Cardiac muscle cell (in vitro differentiated cells and primary cell): Measurements from ENCODE around the gene UGGT2. TPM values are rescaled to one million over a fixed set of nuclear protein-coding genes. Genes with fewer than 3 reads are reported as not detected.
A peak's percentile ranks its signal among the peaks of the same experiment; 100 is the strongest.
"Not testable (repeated sequence)": the region's sequence is repeated elsewhere in the genome, so short reads cannot be mapped to it uniquely, and the experiment has no call there.

Experiments
- DNase-seq, 2 donors: peaks; one replicate each; pipeline versions ENCODE4 v3.0.0 to v3.0.0-alpha.2; 2010 to 2017; ENCODE audit warnings: low read depth in 1 of 2, low spot score in 1 of 2
- H3K27ac ChIP-seq: fragments of 200-600 bp; sonication (generic); 2 replicates; pipeline ENCODE4 v1.5.1; 2016
- H3K27me3 ChIP-seq: fragments of 200-600 bp; sonication (generic); 2 replicates; pipeline ENCODE4 v1.6.0; 2016; ENCODE audit warnings: control low read depth
- H3K36me3 ChIP-seq: fragments of 200-600 bp; sonication (generic); 2 replicates; pipeline ENCODE4 v1.5.1; 2016; ENCODE audit warnings: control low read depth
- H3K4me1 ChIP-seq: fragments of 200-600 bp; sonication (generic); 2 replicates; pipeline ENCODE4 v1.8.1; 2017; ENCODE audit warnings: low read depth, mild to moderate bottlenecking, mixed run types
- H3K4me3 ChIP-seq: fragments of 200-600 bp; sonication (generic); 2 replicates; pipeline ENCODE4 v1.5.1; 2016; ENCODE audit warnings: mild to moderate bottlenecking
- H3K9me3 ChIP-seq: fragments of 200-600 bp; sonication (generic); 2 replicates; pipeline ENCODE4 v1.5.1; 2017; ENCODE audit warnings: low read depth, mild to moderate bottlenecking, control low read depth
- CTCF ChIP-seq: IDR thresholded peaks from 2 replicates; pipeline ENCODE4 v1.5.1; 2012; ENCODE audit warnings: low read depth, mild to moderate bottlenecking, low read length
- polyA plus RNA-seq: library from polyadenylated mRNA; unstranded; fragments of >200 nt; fragmentation: Nextera tagmentation; extraction: Ambion mirVana; gene quantifications from 2 replicates; pipeline ENCODE4 v1.2.1, GENCODE V29; 2016
- total RNA-seq: library from RNA; depleted of rRNA; stranded (reverse); fragments of >200 nt; gene quantifications from 2 replicates; pipeline ENCODE4 v1.2.3, GENCODE V29; 2016

UGGT2 gene
- total and polyA plus RNA-seq, 2 experiments from 2014 or later: 23.3 to 43.6 TPM

- DNase-seq: no peak
- Histone ChIP-seq H3K27me3 (no peaks in the 10 kb centered on the region), H3K36me3 (no peaks in the 10 kb centered on the region), H3K27ac (no peak overlapping the region), H3K4me1 (no peaks in the 10 kb centered on the region), H3K9me3 (no peaks in the 10 kb centered on the region), H3K4me3 (no peak overlapping the region)
- TF ChIP-seq CTCF: no peak
These were observed 269.5 kb downstream of the UGGT2 start for GRCh38 chr13:95783747-95784146.

GRCh38 chr13:95781940-95782339 lies 271.3 kb downstream of the UGGT2 start:
- not testable (repeated sequence) for H3K36me3 ChIP-seq, DNase-seq, H3K9me3 ChIP-seq, H3K27me3 ChIP-seq, H3K4me1 ChIP-seq, H3K27ac ChIP-seq, H3K4me3 ChIP-seq

GRCh38 chr13:95781016-95781415 lies 272.2 kb downstream of the UGGT2 start:
- peak overlapping the region; percentile 52 for H3K27ac ChIP-seq
- TF ChIP-seq CTCF: no peak

GRCh38 chr13:95779522-95779921 lies 273.7 kb downstream of the UGGT2 start:
- no peak for TF ChIP-seq CTCF
- Histone ChIP-seq H3K4me1 (no peaks in the 10 kb centered on the region), H3K4me3 (no peak overlapping the region), H3K9me3 (no peaks in the 10 kb centered on the region), H3K36me3 (peaks cover 6% of the 10 kb centered on the region), H3K27me3 (no peaks in the 10 kb centered on the region), H3K27ac (peak overlapping the region; percentile 52)
- DNase-seq: no peak

More at GRCh38 chr13:95781016-95781415, 272.2 kb downstream of the UGGT2 start:
- DNase-seq: no peak
- Histone ChIP-seq H3K36me3 (peaks cover 6% of the 10 kb centered on the region), H3K4me1 (no peaks in the 10 kb centered on the region), H3K27me3 (no peaks in the 10 kb centered on the region), H3K9me3 (no peaks in the 10 kb centered on the region), H3K4me3 (no peak overlapping the region)

- no peaks in the 10 kb centered on the region for H3K9me3 ChIP-seq
- no peak overlapping the region for H3K4me3 ChIP-seq
- TF ChIP-seq CTCF: no peak
- no peak for DNase-seq
- H3K4me1 ChIP-seq: peaks cover 7% of the 10 kb centered on the region
- no peak overlapping the region for H3K27ac ChIP-seq
- H3K27me3 ChIP-seq: no peaks in the 10 kb centered on the region
- H3K36me3 ChIP-seq: peaks cover 4% of the 10 kb centered on the region
These were observed 281.3 kb downstream of the UGGT2 start for GRCh38 chr13:95771905-95772304.

GRCh38 chr13:95763601-95764000 lies 289.6 kb downstream of the UGGT2 start:
- no peak overlapping the region for H3K4me3 ChIP-seq
- H3K27ac ChIP-seq: no peak overlapping the region
- H3K9me3 ChIP-seq: no peaks in the 10 kb centered on the region
- TF ChIP-seq CTCF: no peak
- peaks cover 37% of the 10 kb centered on the region for H3K36me3 ChIP-seq
- H3K4me1 ChIP-seq: no peaks in the 10 kb centered on the region
- DNase-seq: no peak
- no peaks in the 10 kb centered on the region for H3K27me3 ChIP-seq

- peaks cover 37% of the 10 kb centered on the region for H3K36me3 ChIP-seq
- not testable (repeated sequence) for DNase-seq, H3K27me3 ChIP-seq, H3K4me1 ChIP-seq, H3K4me3 ChIP-seq, H3K9me3 ChIP-seq, H3K27ac ChIP-seq
These were observed 290.6 kb downstream of the UGGT2 start for GRCh38 chr13:95762626-95763025.
